Colon (tissue), 2 donors: ENCODE results near the gene CORO2A.
"Not testable (repeated sequence)": the region's sequence is repeated elsewhere in the genome, so short reads cannot be mapped to it uniquely, and the experiment has no call there.

ENCODE experiments used
- FAIRE-seq: peaks from 2 replicates; lab custom pipeline; 2012; peaks lifted over from hg19 to GRCh38; lab: Jason Lieb, UNC
- donor health status: control.
- donor health status: control.

Gene CORO2A

DNA sequence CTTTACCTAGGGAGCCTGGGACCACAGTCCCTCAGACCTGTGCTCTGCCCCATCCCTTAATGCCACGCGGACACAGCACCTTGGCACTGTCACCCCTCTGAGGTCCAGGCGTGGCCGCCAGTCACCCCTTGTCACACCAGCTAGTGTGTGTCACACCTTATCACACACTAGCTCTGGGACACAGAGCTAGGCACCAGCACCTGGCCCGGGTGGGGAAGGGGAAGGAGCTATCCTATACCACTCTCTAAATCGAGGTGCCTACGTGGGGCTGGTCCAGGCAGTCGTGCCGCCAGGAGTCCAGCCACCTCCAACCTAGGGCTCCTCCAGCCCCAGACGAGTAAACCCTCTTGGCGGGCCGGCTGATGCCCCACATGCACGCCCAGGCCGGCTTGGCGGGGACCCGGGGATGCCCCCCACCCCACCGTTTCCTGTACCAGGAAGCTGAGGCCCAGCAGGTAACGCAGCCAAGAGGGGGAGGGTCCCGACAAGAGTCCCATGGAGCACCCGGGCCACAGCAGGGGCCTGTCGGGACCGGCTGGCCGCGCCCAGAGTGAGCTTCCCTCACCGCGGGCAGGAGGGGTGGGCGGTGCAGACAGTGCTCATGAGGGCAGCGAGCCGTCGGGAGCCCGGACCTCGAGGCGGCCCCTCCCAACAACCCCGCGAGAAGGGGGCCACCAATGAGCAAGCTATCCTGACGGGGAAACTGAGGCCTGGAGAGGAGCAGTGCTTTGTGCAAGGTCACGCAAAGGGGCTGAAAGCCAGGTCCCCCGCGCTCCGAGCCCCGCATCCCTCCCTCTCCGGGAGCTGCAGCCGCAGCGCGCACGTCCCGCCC, 550 bp downstream of the CORO2A start:
- FAIRE-seq = no peak

DNA sequence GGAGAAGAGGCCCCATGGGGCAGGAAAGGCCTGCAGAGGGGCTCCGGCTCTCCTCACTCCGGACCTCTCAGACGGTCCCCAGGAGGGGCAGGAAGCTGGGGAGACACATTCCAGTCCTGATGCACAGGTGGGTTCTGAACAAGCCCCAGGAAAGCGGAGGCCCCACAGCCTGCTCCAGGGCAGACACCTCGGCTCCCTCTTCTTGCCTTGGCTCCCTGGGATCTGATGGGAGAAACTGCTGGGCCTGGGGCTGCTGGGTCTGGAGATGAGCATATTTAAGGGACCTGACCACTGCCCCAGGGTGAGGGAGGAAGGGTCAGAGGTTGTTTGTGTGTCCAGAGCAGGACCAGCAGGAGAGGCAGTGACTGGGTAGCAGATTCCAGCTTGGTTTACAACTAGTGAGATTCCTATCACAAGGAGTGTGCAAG, 1.2 kb downstream of the CORO2A start:
- FAIRE-seq = no peak

DNA sequence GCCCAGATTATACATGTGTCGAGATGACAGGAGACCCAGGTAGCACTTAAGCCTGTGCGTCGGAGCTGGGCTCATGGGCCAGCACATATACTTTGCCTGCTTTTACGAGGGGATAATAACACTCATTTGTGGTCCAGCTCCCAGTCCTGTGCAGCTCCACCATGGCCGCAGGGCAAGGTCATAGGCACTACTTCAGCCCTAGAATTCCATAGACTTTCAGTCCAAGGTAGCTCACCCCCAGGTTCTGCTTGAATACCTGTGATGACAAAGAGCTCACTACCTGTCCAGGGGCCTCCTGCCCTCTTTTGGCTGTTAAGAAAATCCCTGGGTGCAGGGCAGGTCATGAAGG, 1.7 kb downstream of the CORO2A start:
- no peak for FAIRE-seq

DNA sequence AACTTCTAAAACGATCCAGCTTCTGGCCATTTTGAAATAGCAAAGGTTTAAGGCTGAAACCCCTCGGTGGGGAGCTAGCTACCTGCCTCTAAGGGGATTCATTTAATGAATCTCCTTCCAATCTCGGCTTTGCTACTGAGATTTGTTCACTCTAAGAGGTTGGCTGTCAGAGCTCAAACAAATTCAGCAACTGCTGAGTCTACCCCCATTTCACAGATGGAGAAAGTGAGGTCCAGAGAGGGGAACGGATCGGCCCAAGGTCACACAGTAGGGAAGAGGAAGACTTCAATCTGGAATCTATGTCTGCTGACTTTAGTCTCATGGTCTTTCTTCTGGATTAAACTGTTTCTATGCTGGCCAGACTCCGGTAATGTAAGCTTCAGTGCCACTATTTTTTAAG, 3.0 kb downstream of the CORO2A start:
- FAIRE-seq = no peak

DNA sequence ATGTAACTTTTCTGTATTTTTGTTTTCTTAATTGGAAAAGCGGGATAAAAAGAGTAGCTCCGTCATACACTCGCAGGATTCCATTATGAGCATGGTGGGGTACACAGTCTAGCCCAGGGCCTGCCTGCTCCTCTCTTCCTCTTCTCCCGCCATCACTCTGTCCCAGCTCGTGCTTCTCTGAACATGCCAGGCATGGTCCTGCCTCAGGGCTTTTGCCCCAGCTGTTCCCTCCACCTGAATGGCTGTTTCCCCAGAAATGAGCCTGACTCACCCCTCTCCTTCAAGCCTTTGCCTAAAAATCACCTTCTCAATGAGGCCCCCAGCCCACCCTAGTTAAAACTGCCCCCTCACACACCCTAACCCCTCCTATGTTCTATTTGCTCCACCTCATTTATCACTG, 4.5 kb downstream of the CORO2A start:
- FAIRE-seq = no peak

DNA sequence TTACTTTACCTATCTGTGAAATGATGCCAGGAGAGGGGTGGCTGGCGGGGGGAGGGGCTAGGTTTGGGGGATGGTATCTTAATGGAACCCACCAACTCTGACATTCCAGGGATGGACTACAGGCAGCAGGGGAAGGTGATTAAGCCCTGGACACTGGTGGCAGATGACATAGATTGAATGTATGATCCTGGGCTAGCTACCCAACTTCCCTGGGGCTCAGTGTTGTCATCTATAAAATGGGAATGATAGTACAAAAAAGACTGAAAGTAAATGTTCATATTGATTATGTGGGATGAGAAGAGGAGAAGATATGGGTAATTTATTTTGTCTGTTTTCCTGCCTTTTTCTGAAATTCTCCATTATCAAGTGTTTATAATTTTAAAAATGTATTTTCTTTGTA, 6.2 kb downstream of the CORO2A start:
- no peak for FAIRE-seq

DNA sequence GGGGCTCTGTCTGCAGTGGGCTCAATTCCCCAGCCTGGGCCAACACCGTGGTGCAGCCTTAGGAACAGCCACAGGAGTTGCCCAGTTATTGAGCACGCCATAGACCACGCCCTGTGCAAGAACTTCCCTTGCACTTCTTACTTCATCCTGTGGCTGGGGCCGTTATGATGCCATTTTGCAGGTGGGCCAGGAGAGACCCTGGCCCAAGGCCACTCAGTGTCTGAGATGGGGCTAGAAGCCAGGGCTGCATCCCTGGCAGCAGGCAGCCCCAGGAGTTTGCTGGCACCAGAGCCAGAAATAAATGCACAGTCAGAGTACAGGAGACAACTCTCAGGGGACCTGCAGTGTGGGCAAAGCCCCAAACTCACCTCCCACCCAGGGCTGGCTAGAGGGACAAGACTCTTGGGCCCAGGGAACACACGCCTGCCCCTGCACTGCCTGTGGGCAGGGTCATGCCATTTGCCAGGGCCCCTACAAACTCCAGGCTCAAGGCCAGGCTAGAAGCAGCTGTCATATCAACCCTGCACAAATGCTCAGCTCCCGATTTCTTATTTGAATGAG, 6.7 kb downstream of the CORO2A start:
- FAIRE-seq = no peak

DNA sequence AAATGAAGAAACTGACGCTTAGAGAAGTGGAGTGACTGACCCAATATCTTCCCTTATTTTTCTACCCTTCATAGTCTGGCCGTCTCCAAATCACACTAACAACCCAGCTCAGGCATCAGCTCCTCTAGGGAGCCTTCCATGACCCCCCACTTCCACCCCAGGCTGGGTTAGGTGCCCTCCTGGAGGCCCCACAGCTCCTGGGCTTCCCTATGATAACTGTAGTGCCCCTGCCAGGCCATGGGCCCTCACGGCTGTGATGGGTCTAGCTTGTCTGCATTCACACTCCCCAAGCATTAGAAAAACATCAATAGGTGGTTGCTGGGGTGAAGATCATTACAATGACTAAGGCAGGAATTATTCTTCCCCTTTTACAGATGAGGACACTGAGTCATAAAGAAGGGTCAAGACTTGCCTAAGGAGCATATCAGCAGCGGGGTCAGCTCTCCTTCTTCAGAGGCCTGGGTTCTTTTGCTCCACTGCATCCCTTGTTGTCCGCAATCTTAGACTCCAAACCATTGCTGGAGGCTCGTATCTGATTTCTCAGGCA, 7.3 kb downstream of the CORO2A start:
- FAIRE-seq = no peak

DNA sequence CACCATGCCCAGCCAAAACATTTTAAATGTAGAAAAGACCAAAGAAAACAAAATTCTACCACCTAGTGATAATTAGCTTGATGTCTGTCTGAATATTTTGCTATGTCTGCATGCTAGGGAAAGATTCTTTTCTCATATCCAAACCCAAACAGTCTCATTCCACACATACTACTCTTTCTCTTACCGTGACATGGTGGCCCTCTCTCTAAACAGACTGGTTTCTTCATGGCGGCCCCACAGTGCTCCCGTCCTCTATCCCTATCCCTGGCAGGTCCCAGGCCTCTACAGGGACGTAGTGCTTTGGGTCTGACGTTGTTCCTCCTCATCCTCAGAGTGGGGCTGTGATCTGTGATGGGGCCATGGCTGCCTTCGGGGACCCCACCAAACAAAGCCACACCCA, 8.1 kb downstream of the CORO2A start:
- FAIRE-seq = no peak

DNA sequence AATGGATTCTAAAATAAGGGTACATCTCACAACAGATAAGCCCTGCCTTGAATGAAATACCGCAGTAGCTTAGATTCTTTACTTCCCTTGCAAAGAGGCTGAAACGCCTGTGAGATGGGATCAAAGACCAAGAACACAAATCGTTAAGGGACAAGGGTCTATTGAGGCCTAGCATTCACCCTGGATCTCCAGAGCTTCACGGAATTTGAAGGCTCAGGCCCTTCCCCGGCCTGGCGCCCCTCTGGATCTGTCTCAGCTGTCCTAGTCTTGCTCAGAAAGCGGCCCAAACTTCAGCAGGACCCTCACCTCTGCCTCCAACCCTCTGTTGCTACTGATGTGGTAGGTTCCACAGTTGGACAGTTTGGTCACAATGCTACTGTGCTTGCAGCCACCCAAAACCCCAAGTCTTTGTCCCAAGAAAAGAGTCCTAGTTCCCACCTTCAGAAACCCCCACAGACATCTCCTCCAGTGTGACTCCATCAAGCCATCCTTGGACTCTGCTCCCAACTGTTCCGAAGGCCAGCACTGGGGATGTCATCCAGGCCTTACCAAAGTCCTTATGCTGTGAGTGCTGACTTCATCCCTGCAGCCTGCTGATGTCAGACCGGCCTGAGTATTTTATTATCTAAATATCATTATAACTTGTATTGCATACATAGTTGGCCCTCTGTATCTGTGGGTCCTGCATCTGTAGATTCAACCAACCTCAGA, 9.4 kb downstream of the CORO2A start:
- no peak for FAIRE-seq

DNA sequence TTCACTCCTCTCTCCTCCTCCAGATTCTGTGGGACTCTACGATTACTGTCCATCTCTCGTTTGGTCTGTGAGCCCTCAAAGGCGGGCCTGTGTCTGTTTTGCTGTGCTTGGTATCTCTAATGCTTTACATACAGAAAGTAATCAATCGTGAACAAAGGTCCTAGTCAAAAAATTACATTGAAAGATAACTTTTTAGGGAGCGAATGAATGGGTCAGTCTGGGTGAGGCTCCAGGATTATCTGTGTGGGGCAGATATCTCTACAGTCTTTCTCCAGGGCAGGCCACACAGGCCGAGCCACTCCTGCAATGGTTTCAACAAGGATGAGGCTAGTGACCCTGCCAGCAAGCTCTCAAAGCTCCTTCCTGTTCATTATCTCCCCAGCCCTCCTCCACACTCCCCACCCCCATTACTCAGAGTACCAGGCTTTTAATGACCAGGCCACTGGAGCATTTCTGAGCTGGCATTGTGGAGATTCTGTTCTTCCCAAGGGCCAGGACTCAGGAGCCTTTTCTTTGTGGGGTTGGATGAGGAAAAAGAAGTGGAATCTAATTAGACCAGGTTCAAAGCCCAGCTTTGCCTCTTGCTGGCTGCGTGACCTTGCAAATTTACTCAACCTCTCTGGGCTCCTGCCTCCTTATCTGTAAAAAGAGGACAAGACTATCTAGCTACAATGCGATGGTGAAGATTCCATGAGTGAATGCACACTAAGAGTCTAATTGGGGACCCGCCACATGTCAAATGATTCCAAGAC, 10.2 kb downstream of the CORO2A start:
- FAIRE-seq = no peak

DNA sequence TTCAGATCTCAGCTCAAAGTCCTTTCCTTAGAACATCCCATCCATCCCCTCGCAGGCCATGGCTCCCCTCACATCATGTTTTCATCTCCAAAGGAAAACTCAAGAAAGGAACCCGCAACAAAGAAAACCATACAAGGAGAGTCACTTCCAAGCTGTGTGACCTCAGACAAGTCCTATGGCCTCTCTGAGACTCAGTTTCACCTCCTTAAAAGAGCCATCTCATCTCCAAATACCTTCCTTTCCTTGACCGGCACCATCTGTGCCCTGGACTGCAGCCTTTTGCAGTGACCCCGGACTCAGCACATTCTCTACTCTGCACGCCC, 10.7 kb downstream of the CORO2A start:
- no peak for FAIRE-seq

DNA sequence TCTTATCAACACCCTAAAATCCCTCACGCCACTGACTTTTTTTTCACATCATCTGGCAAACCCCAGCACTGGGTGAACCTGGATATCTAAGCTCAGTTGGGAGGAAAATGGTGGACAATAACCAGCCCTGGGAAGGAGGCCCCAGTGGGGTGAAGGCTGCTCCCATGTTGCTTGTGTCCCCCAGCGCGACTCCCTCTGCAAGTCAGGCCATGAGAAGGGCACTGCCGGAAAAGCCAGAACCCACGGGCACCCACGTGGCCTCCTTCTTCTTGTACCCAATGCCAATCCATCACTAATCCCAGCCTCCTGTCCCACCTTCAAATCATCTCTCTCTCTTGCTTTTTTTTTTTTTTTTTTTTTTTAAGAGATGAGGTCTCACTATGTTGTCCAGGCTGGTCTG, 11.4 kb downstream of the CORO2A start:
- FAIRE-seq = no peak

DNA sequence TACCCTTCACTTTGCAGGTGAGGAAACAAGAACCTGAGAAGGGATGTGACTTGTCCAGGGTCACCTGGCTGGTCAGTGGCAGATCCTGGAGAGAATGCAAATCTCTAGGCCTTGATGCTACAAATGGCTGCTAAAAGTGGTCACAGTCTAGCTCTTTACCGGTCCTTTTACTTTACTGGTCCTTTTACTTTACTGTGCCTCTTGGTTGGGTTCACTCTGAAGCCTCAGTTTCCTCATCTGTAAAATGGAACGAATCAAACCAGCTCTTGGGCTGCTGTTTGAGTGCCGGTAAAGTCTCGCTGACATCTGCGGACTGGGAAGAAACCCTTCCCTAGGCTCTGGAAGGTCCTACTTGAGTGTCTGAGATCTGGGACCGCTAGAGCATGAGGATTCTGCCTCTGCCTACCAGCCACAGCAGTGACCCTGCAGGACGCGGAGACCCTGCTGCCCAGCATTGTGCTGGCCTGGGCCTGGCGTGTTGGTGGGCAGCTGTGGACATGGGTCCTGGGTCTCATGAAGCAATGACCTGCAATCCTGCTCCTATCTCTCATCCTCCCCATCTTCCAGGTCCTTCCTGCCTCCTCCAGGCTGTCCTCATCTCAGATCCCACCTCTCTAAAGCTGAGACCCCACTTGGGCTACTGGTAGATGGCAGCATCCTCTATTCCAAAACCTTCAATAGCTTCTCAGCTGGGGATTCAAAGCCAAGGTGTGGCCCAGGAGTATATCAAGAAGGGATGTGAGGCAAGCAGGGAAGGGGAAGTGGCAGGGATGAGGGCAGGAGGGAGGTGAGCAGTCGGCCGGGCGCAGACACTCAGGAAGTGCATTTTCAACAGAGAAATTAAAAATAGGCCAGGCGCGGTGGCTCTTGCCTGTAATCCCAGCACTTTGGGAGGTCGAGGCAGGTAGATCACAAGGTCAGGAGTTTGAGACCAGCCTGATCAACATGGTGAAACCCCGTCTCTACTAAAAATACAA, 13.3 kb downstream of the CORO2A start:
- FAIRE-seq = no peak

DNA sequence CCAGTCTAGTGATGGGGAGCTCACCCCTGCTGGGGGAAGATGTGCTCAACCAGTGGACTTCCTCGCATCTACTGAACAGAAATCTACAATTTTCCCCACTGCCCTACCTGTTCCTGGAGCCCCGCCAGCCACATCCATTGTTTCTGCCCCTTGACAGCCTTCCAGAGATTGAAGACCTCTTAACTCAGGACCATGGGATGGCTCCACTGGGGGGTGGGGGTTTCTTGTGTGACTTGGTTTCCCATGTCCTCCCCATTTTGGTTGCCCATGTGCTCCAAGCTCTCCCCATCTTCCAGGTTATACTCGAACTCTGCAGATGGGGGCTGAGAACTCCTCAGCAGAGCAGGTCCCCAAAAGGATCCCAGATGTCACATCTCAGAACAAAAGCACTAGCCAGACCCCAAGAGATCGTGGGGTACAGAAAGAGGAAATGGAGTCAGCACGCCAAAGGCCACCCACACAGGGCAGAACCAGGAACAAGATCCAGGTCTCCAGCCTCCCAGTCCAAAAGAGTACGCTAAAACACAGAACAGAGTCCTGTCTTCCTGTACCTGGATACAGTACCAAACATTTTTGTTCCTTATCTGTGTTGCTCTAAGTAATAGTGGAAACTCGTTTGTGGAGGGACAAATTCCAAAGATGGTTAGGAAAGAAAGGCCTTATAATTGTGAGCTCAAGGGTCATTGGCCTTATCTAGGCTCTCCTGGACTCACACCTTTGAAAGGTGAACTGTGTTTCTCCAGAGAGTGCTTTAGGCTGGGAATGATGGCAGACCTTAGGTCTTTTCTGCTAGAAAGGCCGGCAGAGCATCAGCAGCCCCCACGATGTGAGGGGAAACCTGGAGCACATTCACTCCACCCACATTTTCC, 15.8 kb downstream of the CORO2A start:
- FAIRE-seq = no peak

DNA sequence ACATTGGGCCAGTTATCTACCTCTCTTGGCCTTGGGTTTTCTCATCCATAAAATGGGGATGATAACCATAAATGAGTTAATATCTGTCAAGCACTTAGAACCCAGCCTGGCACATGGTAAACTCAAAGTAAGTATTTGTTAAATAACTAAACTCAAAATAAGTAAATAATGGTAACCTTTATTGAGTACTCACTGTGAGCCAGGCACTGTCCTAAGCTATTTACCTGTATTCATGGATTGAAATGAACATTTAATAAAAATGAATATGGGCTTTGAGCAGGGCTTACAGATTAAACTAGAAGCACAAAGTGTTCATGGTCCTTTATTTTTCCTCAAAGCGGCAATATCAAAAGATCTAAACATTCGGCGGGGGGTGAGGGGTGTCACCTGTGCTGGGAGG, 16.7 kb downstream of the CORO2A start:
- FAIRE-seq = no peak

DNA sequence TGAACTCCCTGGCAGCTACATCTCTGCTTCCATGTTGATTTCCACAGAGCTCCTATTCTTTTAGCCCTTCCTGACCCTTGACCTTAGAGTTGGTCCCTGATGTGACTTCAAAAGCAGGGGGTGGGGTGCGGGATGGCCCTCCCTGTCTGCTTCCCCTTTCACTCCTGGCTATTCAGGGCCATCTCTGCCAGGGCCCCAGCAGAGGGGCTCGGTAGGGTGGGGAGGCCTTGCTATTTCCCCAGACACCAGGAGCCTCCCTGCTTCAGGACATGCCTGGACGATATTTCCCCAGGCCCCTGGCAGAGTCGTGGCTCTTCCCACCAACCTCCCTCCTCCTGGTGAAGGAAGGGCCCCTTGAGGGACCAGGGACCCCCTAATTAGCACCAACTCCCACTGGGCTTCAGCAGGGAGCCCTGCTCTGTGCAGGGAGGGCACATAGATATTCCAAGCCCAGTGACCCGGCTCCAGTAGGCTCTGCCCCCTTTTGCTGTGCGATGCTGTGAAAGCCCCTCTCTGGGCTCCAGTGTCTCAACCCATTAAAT, 17.3 kb downstream of the CORO2A start:
- FAIRE-seq = no peak

DNA sequence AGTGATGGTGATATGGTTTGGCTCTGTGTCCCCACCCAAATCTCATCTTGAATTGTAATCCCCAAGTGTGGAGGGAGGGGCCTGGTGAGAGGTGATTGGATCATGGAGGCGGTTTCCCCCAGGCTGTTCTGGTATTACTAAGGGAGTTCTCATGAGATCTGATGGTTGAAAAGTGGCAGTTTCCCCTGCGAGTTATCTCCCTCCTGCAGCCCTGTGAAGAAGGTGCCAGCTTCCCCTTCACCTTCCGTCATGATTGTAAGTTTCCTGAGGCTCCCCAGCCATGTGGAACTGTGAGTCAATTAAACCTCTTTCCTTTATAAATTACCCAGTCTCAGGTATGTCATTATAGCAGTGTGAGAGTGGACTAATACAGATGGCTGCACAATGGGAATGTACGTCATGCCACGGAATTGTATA, 17.9 kb downstream of the CORO2A start:
- FAIRE-seq = not testable (repeated sequence)

DNA sequence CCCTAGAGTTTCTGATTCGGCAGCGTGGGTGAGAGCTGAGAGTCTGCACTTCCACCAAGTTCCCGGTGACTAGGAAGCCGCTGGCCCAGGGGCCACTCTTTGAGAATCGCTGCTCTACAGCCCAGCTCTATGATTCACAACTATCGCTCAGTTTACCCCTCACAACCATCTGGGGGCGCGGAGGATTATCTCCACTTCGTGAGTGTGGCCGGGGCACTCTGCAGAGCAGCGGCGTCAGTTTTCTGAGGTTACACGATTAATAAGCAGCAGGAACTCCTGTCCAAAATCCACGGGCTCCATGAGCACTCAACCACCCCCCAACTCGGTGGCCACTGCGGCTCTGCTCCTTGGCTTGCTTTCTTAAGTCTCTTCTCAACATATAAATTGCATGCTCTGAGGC, 19.3 kb downstream of the CORO2A start:
- FAIRE-seq = no peak

DNA sequence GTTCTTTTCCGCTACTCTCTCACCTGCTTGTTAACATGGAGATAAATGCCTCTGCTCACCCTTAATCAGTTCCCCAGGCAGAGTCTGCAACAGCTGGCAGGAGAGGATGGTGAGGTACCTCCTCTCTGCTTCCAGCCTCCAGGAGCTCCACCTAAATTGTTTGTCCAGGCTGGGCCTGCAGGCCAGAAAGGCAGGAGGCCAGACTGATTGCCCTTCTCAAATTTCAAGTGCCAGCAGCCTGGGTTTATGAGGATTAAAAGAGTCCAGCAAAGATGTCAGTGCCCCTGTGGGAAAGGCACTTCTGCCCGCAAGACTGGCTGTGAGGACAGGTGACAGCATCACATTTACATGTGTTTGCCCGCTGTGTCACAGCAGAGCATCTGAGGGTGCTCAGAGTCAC, 19.8 kb downstream of the CORO2A start:
- FAIRE-seq = no peak
